H1 (cell line): ENCODE data around the gene PTBP1. TPM values are rescaled to one million over a fixed set of nuclear protein-coding genes. Genes with fewer than 3 reads are reported as not detected.

ENCODE experiments used
- CTCF ChIA-PET: fragments of 300-600 bp; sonication (Branson Sonifier 250); formaldehyde crosslinking; loops from one replicate; lab custom pipeline; 2021; ENCODE audit not compliant: partially characterized antibody; lab: Charles Lee
- POLR2A ChIA-PET: fragments of 300-600 bp; sonication (Branson Sonifier 250); formaldehyde crosslinking; loops from one replicate; lab custom pipeline; 2021; ENCODE audit warnings: inconsistent platforms; ENCODE audit not compliant: partially characterized antibody; lab: Charles Lee
- DNase-seq, 2 experiments: peaks; one replicate each; pipeline versions ENCODE4 v3.0.0 to v3.0.0-alpha.2; 2010 to 2022; ENCODE audit warnings: low spot score in 2 of 2, low read depth in 1 of 2, mixed read lengths in 1 of 2
- FAIRE-seq: peaks from 2 replicates; lab custom pipeline; 2011; peaks lifted over from hg19 to GRCh38; lab: Jason Lieb, UNC
- H2AFZ ChIP-seq: 2 replicates; pipeline ENCODE4 v1.8.1; 2012; ENCODE audit warnings: low read length, inconsistent platforms
- H2AK5ac ChIP-seq: 2 replicates; pipeline ENCODE4 v1.6.1; 2013; ENCODE audit warnings: low read depth, low read length
- H2BK120ac ChIP-seq: replicated peaks from 2 replicates; pipeline ENCODE3; 2013; ENCODE audit warnings: low read depth, low read length, inconsistent platforms
- H2BK12ac ChIP-seq: 2 replicates; pipeline ENCODE4 v1.6.1; 2013; ENCODE audit warnings: low read depth, low read length
- H2BK15ac ChIP-seq: 2 replicates; pipeline ENCODE4 v1.6.1; 2013; ENCODE audit warnings: low read length
- H2BK20ac ChIP-seq: 2 replicates; pipeline ENCODE4 v1.6.1; 2013; ENCODE audit warnings: low read length
- H2BK5ac ChIP-seq: 2 replicates; pipeline ENCODE4 v1.6.1; 2013; ENCODE audit warnings: low read depth, low read length
- H3K14ac ChIP-seq: 2 replicates; pipeline ENCODE4 v1.6.1; 2013; ENCODE audit warnings: inconsistent platforms; ENCODE audit not compliant: insufficient read length
- H3K18ac ChIP-seq: 2 replicates; pipeline ENCODE4 v1.6.1; 2013; ENCODE audit warnings: low read length; ENCODE audit errors: extremely low read depth
- H3K23ac ChIP-seq: 2 replicates; pipeline ENCODE4 v1.6.1; 2013; ENCODE audit warnings: inconsistent platforms; ENCODE audit not compliant: insufficient read length
- H3K23me2 ChIP-seq: 2 replicates; pipeline ENCODE4 v1.6.1; 2013; ENCODE audit warnings: low read depth, low read length
- H3K27ac ChIP-seq: 2 replicates; pipeline ENCODE4 v1.6.1; 2011; ENCODE audit warnings: low read depth, low read length, inconsistent platforms
- H3K27me3 ChIP-seq, 4 experiments: replicated peaks in 1 of 4; 1 replicate in 1 of 4; 2 replicates in 3 of 4; pipeline versions ENCODE4 v1.6.1 to v1.8.1; 2011 to 2013; ENCODE audit warnings: low read length in 3 of 4, mild to moderate bottlenecking in 3 of 4, inconsistent platforms in 2 of 4, mixed read lengths in 2 of 4, moderate library complexity in 1 of 4; ENCODE audit not compliant: control insufficient read depth in 3 of 4, insufficient read depth in 3 of 4; ENCODE audit errors: extremely low read depth in 1 of 4
- H3K36me3 ChIP-seq, 4 experiments: 2 replicates each; pipeline versions ENCODE4 v1.6.1 to v1.8.1; 2011 to 2013; ENCODE audit warnings: mild to moderate bottlenecking in 4 of 4, low read length in 3 of 4, moderate library complexity in 2 of 4, control low read depth in 1 of 4, inconsistent platforms in 1 of 4; ENCODE audit not compliant: insufficient read depth in 4 of 4, control insufficient read depth in 2 of 4
- H3K4ac ChIP-seq: replicated peaks from 2 replicates; pipeline ENCODE3; 2013; ENCODE audit warnings: low read length, low read depth, mixed read lengths, inconsistent platforms; ENCODE audit not compliant: insufficient read length
- H3K4me1 ChIP-seq, 4 experiments: replicated peaks in 1 of 4; 1 replicate in 1 of 4; 2 replicates in 3 of 4; pipeline versions ENCODE4 v1.6.1 to v1.8.1; 2011 to 2013; ENCODE audit warnings: low read length in 3 of 4, inconsistent platforms in 2 of 4, mixed read lengths in 1 of 4; ENCODE audit not compliant: insufficient read depth in 4 of 4, control insufficient read depth in 3 of 4
- H3K4me2 ChIP-seq, 2 experiments: 2 replicates each; pipeline versions ENCODE4 v1.6.1 to v1.8.1; 2011 to 2013; ENCODE audit warnings: low read depth in 2 of 2, low read length in 2 of 2, control low read depth in 1 of 2, inconsistent platforms in 1 of 2, mild to moderate bottlenecking in 1 of 2; ENCODE audit not compliant: insufficient read depth in 1 of 2
- H3K4me3 ChIP-seq, 4 experiments: fragments of 200-600, 300-600 bp in 1 of 4; sonication (generic), shearing (Covaris generic), sonication (Bioruptor Twin) in 1 of 4; 2 replicates each; pipeline versions ENCODE4 v1.5.1 to v1.8.1; 2011 to 2016; ENCODE audit warnings: low read length in 4 of 4, low read depth in 3 of 4, control low read depth in 2 of 4, inconsistent platforms in 2 of 4, mild to moderate bottlenecking in 2 of 4, mixed read lengths in 1 of 4, moderate library complexity in 1 of 4; ENCODE audit not compliant: insufficient read depth in 2 of 4; ENCODE audit errors: extremely low read depth in 1 of 4
- H3K56ac ChIP-seq: replicated peaks from 2 replicates; pipeline ENCODE3; 2013; ENCODE audit warnings: low read depth, mild to moderate bottlenecking, mixed read lengths, low read length, inconsistent platforms; ENCODE audit not compliant: insufficient read length
- H3K79me1 ChIP-seq: 2 replicates; pipeline ENCODE4 v1.6.1; 2013; ENCODE audit warnings: low read depth, low read length, control low read depth
- H3K79me2 ChIP-seq, 2 experiments: 2 replicates each; pipeline versions ENCODE4 v1.6.1 to v1.8.1; 2012 to 2013; ENCODE audit warnings: low read length in 2 of 2, mild to moderate bottlenecking in 2 of 2, inconsistent platforms in 1 of 2; ENCODE audit not compliant: insufficient read depth in 2 of 2, control insufficient read depth in 1 of 2
- H3K9ac ChIP-seq, 4 experiments: replicated peaks in 1 of 4; 1 replicate in 1 of 4; 2 replicates in 3 of 4; pipeline versions ENCODE4 v1.6.1 to v1.8.1; 2011 to 2013; ENCODE audit warnings: low read depth in 3 of 4, low read length in 3 of 4, control low read depth in 2 of 4, mild to moderate bottlenecking in 2 of 4, moderate library complexity in 2 of 4, inconsistent platforms in 1 of 4; ENCODE audit errors: extremely low read depth in 1 of 4
- H3K9me3 ChIP-seq, 2 experiments: 2 replicates each; pipeline versions ENCODE4 v1.6.1 to v1.8.1; 2012 to 2013; ENCODE audit warnings: mild to moderate bottlenecking in 2 of 2, moderate library complexity in 2 of 2, control low read depth in 1 of 2, inconsistent platforms in 1 of 2, low read depth in 1 of 2, low read length in 1 of 2, mixed read lengths in 1 of 2; ENCODE audit not compliant: insufficient read depth in 2 of 2
- H4K20me1 ChIP-seq, 2 experiments: replicated peaks in 1 of 2; 2 replicates each; pipeline versions ENCODE3 to v1.8.1; 2011 to 2013; ENCODE audit warnings: inconsistent platforms in 2 of 2, low read length in 2 of 2, mild to moderate bottlenecking in 1 of 2; ENCODE audit not compliant: insufficient read depth in 2 of 2, control insufficient read depth in 1 of 2
- H4K5ac ChIP-seq: 2 replicates; pipeline ENCODE4 v1.6.1; 2013; ENCODE audit warnings: low read length, low read depth, mixed read lengths, inconsistent platforms; ENCODE audit not compliant: insufficient read length
- H4K8ac ChIP-seq: 2 replicates; pipeline ENCODE4 v1.8.0; 2013; ENCODE audit warnings: mild to moderate bottlenecking, moderate library complexity, low read length, inconsistent platforms; ENCODE audit not compliant: insufficient read depth; ENCODE audit errors: extremely low read depth
- H4K91ac ChIP-seq: replicated peaks from 2 replicates; pipeline ENCODE3; 2013; ENCODE audit warnings: low read length, mixed read lengths, inconsistent platforms; ENCODE audit not compliant: insufficient read length
- ATF3 ChIP-seq: IDR thresholded peaks from 2 replicates; pipeline ENCODE4 v1.6.1; 2011; ENCODE audit warnings: low read depth, mild to moderate bottlenecking, low read length; ENCODE audit not compliant: insufficient read depth
- CHD1 ChIP-seq: IDR thresholded peaks from 2 replicates; pipeline ENCODE4 v1.6.1; 2012; ENCODE audit warnings: low read depth, low read length, improper control_type of control experiment
- KDM5A ChIP-seq: fragments of 200-600 bp; IDR thresholded peaks from 2 replicates; pipeline ENCODE4 v1.7.1; 2012; ENCODE audit warnings: mild to moderate bottlenecking, low read length, inconsistent platforms, mixed read lengths
- MAFK ChIP-seq: IDR thresholded peaks from 2 replicates; pipeline ENCODE4 v1.6.1; 2012; ENCODE audit warnings: low read depth, mild to moderate bottlenecking, improper control_type of control experiment, low read length
- WGBS, 2 experiments: shearing (Covaris generic) in 1 of 2; methylation state at CpG; one replicate each; pipeline versions ENCODE4 v1.1.6 to v1.1.7; 2013 to 2015; ENCODE audit warnings: low lambda C conversion rate in 2 of 2, mixed read lengths in 2 of 2, inconsistent platforms in 1 of 2, low coverage in 1 of 2, missing lambda C conversion rate in 1 of 2; ENCODE audit not compliant: insufficient replicate concordance in 2 of 2, insufficient coverage in 1 of 2, insufficient read length in 1 of 2; ENCODE audit errors: extremely low coverage in 1 of 2, missing lambda C conversion rate in 1 of 2; 5-methylcytosine and 5-hydroxymethylcytosine counted together
- polyA plus RNA-seq, 7 experiments: library from polyadenylated mRNA; depleted of rRNA in 3 of 7; stranded (reverse) in 5 of 7; unstranded in 2 of 7; fragments of >200 nt in 5 of 7; fragments of 200-250 nt in 2 of 7; gene quantifications; 1 replicate in 5 of 7; 2 replicates in 1 of 7; 4 replicates in 1 of 7; pipeline versions ENCODE4 v1.2.1 to v1.2.3, GENCODE V29; 2011 to 2013; ENCODE audit warnings: missing spikeins in 2 of 7, mixed read lengths in 2 of 7
- total RNA-seq: library from RNA; stranded (reverse); fragmentation: NEBNext Ultra II Directional; extraction: Animal tissue kit (Norgen Biotek cat#: 25700); gene quantifications from 2 replicates; pipeline ENCODE4 v1.2.1, GENCODE V29; 2021

Gene PTBP1
- total and polyA plus RNA-seq, 2 of the 8 experiments (the other 6 are each of a cell fraction or from before 2014, with no cell fraction given): 528 to 888 TPM

GRCh38 chr19:840519-841206, 43.4 kb downstream of the PTBP1 start, which contains the start of gene PRTN3:
TSS of gene PRTN3 (plus strand) at chr19:840999. CDS start at chr19:841009, 10 bp downstream.
- no peak within 1 kb of the TSS for H4K8ac ChIP-seq
- no peak within 1 kb of the TSS for H2AK5ac ChIP-seq
- no peaks in the 10 kb centered on the region for H3K36me3 ChIP-seq
- no peak for DNase-seq
- no peak within 1 kb of the TSS for H2BK5ac ChIP-seq
- no peak within 1 kb of the TSS for H2BK20ac ChIP-seq
- H3K56ac ChIP-seq: no peak within 1 kb of the TSS
- TF ChIP-seq ATF3 (no peak), MAFK (no peak), CHD1 (no peak), KDM5A (no peak)
- CTCF ChIA-PET: interaction anchor here (0.6 to 1.9 kb wide), 2 partner anchors 16 to 203 kb away, joined by 4 to 6 read pairs; no protein-coding TSS in a partner anchor
- FAIRE-seq: no peak
- H3K27me3 ChIP-seq: peaks cover 7 to 19% (median 16%) of the 10 kb centered on the region in 4 experiments
- H2BK120ac ChIP-seq: no peak within 1 kb of the TSS
- H3K9ac ChIP-seq: no peak within 1 kb of the TSS
- 88% methylated on average over 13 of the region's 24 CpGs; no CpG with 5 or more reads in 1 of the 2 experiments for WGBS, 2 experiments
- H4K91ac ChIP-seq: no peak within 1 kb of the TSS
- H2BK15ac ChIP-seq: no peak within 1 kb of the TSS
- no peaks in the 10 kb centered on the region for H3K79me2 ChIP-seq
- peaks cover 6% of the 10 kb centered on the region; the same call in 1 of the 2 replicates for H3K23me2 ChIP-seq
- H3K4me3 ChIP-seq: no peak within 1 kb of the TSS
- no peak within 1 kb of the TSS for H2BK12ac ChIP-seq
- H3K14ac ChIP-seq: no peak within 1 kb of the TSS
- H3K79me1 ChIP-seq: no peaks in the 10 kb centered on the region
- POLR2A ChIA-PET: interaction anchor here (0.8 to 5.4 kb wide), 4 partner anchors 15 to 199 kb away, joined by 3 to 30 read pairs (median 4); partner anchors contain the start of gene ABCA7
- H4K20me1 ChIP-seq: no peaks in the 10 kb centered on the region
- no peak within 1 kb of the TSS for H3K18ac ChIP-seq
- H3K4ac ChIP-seq: no peak within 1 kb of the TSS
- H4K5ac ChIP-seq: no peak within 1 kb of the TSS
- no peak within 1 kb of the TSS for H2AFZ ChIP-seq
- H3K9me3 ChIP-seq: no peaks in the 10 kb centered on the region
- no peak within 1 kb of the TSS for H3K23ac ChIP-seq
- peaks cover 0 to 6% (median 4%) of the 10 kb centered on the region in 4 experiments; a peak in 4 of 7 replicates for H3K4me1 ChIP-seq
- no peak within 1 kb of the TSS for H3K4me2 ChIP-seq
- no peak within 1 kb of the TSS for H3K27ac ChIP-seq
